Measurements from ENCODE around the gene ZDHHC8. TPM values are rescaled to one million over a fixed set of nuclear protein-coding genes. Genes with fewer than 3 reads are reported as not detected.

Gene ZDHHC8
- total and polyA plus RNA-seq, 10 donors = 12.7 to 71.5 (median 33.6) TPM

DNA sequence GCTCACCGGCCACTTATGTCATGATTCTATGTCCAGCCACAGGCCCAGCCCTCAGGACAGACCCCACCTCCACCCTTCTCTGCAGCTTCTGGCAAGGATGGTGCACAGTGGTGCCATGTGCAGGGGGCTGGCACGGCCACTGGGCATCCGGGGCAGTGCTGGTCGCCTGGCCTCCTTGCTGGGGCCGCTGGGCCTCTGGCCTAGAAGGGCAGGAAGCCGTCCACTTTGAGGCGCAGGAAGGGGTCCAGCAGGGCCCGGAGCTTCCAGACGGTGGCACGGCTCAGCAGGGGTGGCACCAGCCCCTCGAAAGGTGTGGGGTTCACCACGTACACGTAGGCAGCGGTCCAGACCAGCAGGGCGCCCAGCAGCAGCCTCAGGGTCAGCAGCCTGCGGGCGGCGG is 16.8 kb downstream of the ZDHHC8 start:
- no peak for DNase-seq
- no peak for TF ChIP-seq POLR2A (IDR thresholded peaks at IDR 0.05)
- no peak for TF ChIP-seq POLR2AphosphoS5 (IDR thresholded peaks at IDR 0.05)
- TF ChIP-seq, protein P1, sequence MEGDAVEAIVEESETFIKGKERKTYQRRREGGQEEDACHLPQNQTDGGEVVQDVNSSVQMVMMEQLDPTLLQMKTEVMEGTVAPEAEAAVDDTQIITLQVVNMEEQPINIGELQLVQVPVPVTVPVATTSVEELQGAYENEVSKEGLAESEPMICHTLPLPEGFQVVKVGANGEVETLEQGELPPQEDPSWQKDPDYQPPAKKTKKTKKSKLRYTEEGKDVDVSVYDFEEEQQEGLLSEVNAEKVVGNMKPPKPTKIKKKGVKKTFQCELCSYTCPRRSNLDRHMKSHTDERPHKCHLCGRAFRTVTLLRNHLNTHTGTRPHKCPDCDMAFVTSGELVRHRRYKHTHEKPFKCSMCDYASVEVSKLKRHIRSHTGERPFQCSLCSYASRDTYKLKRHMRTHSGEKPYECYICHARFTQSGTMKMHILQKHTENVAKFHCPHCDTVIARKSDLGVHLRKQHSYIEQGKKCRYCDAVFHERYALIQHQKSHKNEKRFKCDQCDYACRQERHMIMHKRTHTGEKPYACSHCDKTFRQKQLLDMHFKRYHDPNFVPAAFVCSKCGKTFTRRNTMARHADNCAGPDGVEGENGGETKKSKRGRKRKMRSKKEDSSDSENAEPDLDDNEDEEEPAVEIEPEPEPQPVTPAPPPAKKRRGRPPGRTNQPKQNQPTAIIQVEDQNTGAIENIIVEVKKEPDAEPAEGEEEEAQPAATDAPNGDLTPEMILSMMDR (IDR thresholded peaks at IDR 0.05 in 8 of 11, conservative IDR thresholded peaks at IDR 0.05 in 3 of 11) = no peak
- Histone ChIP-seq H3K4me3 (no peak overlapping the region), H3K36me3 (peaks cover 0 to 30% (median 6%) of the 10 kb centered on the region in 6 donors), H3K27ac (no peak overlapping the region), H3K27me3 (replicated peaks in 1 of 7) (no peaks in the 10 kb centered on the region), H3K9me3 (no peaks in the 10 kb centered on the region), H3K4me1 (peaks cover 0 to 13% (median 4%) of the 10 kb centered on the region in 6 donors)
- WGBS, 5 donors = 80 to 98% (median 85%) methylated on average over 2 to 18 of the region's 18 CpGs
- intact Hi-C loops (cut with DNase I; ENCODE audit: low total_unique reads) = no loop called here

GRCh38 chr22:20149257-20150250 is 17.9 kb downstream of the ZDHHC8 start:
- H3K27me3 ChIP-seq (replicated peaks in 1 of 7) = peaks cover 0 to 4% (median 0%) of the 10 kb centered on the region in 7 donors
- H3K4me3 ChIP-seq = no peak overlapping the region
- intact Hi-C loops (cut with DNase I; ENCODE audit: low total_unique reads) = no loop called here
- H3K36me3 ChIP-seq = peaks cover 0 to 18% (median 0%) of the 10 kb centered on the region in 6 donors
- WGBS, 5 donors = 63 to 79% (median 68%) methylated on average over 24 to 32 of the region's 32 CpGs
- no peaks in the 10 kb centered on the region for H3K9me3 ChIP-seq
- H3K27ac ChIP-seq = no peak overlapping the region
- no peak for TF ChIP-seq POLR2AphosphoS5 (IDR thresholded peaks at IDR 0.05)
- no peak for TF ChIP-seq POLR2A (IDR thresholded peaks at IDR 0.05)
- TF ChIP-seq, protein P1 (IDR thresholded peaks at IDR 0.05 in 8 of 11, conservative IDR thresholded peaks at IDR 0.05 in 3 of 11) = no peak
- DNase-seq = no peak
- peaks cover 0 to 21% (median 6%) of the 10 kb centered on the region in 6 donors for H3K4me1 ChIP-seq

- H3K4me3 ChIP-seq = no peak within 1 kb of the TSS
- peaks cover 0 to 8% (median 0%) of the 10 kb centered on the region in 6 donors for H3K36me3 ChIP-seq
- TF ChIP-seq POLR2A (IDR thresholded peaks at IDR 0.05) (no peak), POLR2AphosphoS5 (IDR thresholded peaks at IDR 0.05) (no peak)
- TF ChIP-seq, protein P1 (IDR thresholded peaks at IDR 0.05 in 8 of 11, conservative IDR thresholded peaks at IDR 0.05 in 3 of 11) = no peak
- H3K27me3 ChIP-seq (replicated peaks in 1 of 7) = peaks cover 0 to 14% (median 0%) of the 10 kb centered on the region in 7 donors
- intact Hi-C loops (cut with DNase I; ENCODE audit: low total_unique reads) = no loop called here
- DNase-seq = no peak
- H3K27ac ChIP-seq = peak within 1 kb of the TSS in 2 of 8 donors; percentile 19 to 68
- peaks cover under 1 to 31% (median 13%) of the 10 kb centered on the region in 6 donors for H3K4me1 ChIP-seq
- H3K9me3 ChIP-seq = no peaks in the 10 kb centered on the region
- WGBS, 5 donors = 64 to 82% (median 77%) methylated on average over 8 to 14 of the region's 14 CpGs
These were observed 19.0 kb downstream of the ZDHHC8 start, which contains the start of gene CCDC188 for GRCh38 chr22:20150381-20151275. CCDC188 (minus strand) TSS chr22:20151055; CDS start chr22:20150986, 69 bp downstream.
